GM18870 (cell line): ENCODE measurements around the gene RAB3B.

ENCODE experiments used
- ATAC-seq: cut with Tn5 transposase; IDR thresholded peaks from one replicate; pipeline ENCODE4 v1.9.1; 2021; ENCODE audit warnings: moderate library complexity; ENCODE audit not compliant: unreplicated experiment

Gene RAB3B

GRCh38 chr1:51957618-51958017, 32.9 kb downstream of the RAB3B start:
- no peak for ATAC-seq

- ATAC-seq: no peak
These were observed 33.7 kb downstream of the RAB3B start for GRCh38 chr1:51956528-51957509.

- ATAC-seq: no peak
These were observed 34.5 kb downstream of the RAB3B start for GRCh38 chr1:51955797-51956527.

GRCh38 chr1:51954783-51955182, 35.7 kb downstream of the RAB3B start:
- ATAC-seq: no peak

GRCh38 chr1:51953079-51953478, 37.4 kb downstream of the RAB3B start:
- ATAC-seq: no peak

GRCh38 chr1:51952638-51953037, 37.9 kb downstream of the RAB3B start:
- no peak for ATAC-seq

- ATAC-seq: no peak
These were observed 39.8 kb downstream of the RAB3B start for GRCh38 chr1:51950701-51951100.

- ATAC-seq: no peak
These were observed 41.3 kb downstream of the RAB3B start for GRCh38 chr1:51949014-51949702.

- no peak for ATAC-seq
These were observed 42.0 kb downstream of the RAB3B start for GRCh38 chr1:51948491-51948915.

GRCh38 chr1:51946300-51946699, 44.2 kb downstream of the RAB3B start:
- no peak for ATAC-seq

- no peak for ATAC-seq
These were observed 44.9 kb downstream of the RAB3B start for GRCh38 chr1:51945591-51945990.

GRCh38 chr1:51942281-51942680, 48.2 kb downstream of the RAB3B start:
- no peak for ATAC-seq

- ATAC-seq: no peak
These were observed 49.0 kb downstream of the RAB3B start for GRCh38 chr1:51941528-51941927.

GRCh38 chr1:51937112-51937511, 53.4 kb downstream of the RAB3B start:
- ATAC-seq: no peak

GRCh38 chr1:51936531-51936930, 54.0 kb downstream of the RAB3B start:
- no peak for ATAC-seq

GRCh38 chr1:51933344-51933743, 57.2 kb downstream of the RAB3B start:
- no peak for ATAC-seq

GRCh38 chr1:51930329-51930728, 60.2 kb downstream of the RAB3B start:
- no peak for ATAC-seq

GRCh38 chr1:51928896-51929295, 61.6 kb downstream of the RAB3B start:
- ATAC-seq: no peak

GRCh38 chr1:51927029-51927428, 63.5 kb downstream of the RAB3B start:
- no peak for ATAC-seq

- ATAC-seq: no peak
These were observed 64.2 kb downstream of the RAB3B start for GRCh38 chr1:51926171-51926812.

- no peak for ATAC-seq
These were observed 66.0 kb downstream of the RAB3B start for GRCh38 chr1:51924455-51924854.
